HFFc6 (cell line): Measurements from ENCODE around the gene SLC1A3. TPM values are rescaled to one million over a fixed set of nuclear protein-coding genes. Genes with fewer than 3 reads are reported as not detected.
"Not testable (repeated sequence)": the region's sequence is repeated elsewhere in the genome, so short reads cannot be mapped to it uniquely, and the experiment has no call there.

Source experiments
- DNase-seq: peaks from one replicate; pipeline ENCODE4 v3.0.0-alpha.2; 2018
- H3K27ac Mint-ChIP-seq: 2 replicates; pipeline ENCODE4 v1.8.0; 2020; ENCODE audit warnings: mild to moderate bottlenecking, mixed read lengths
- H3K27me3 Mint-ChIP-seq: 2 replicates; pipeline ENCODE4 v1.8.0; 2021; ENCODE audit warnings: mild to moderate bottlenecking, moderate library complexity, mixed read lengths; ENCODE audit not compliant: insufficient read depth
- H3K36me3 Mint-ChIP-seq: 2 replicates; pipeline ENCODE4 v1.8.0; 2021; ENCODE audit warnings: low read depth, mixed read lengths
- H3K4me1 Mint-ChIP-seq: 2 replicates; pipeline ENCODE4 v1.8.0; 2020; ENCODE audit warnings: low read depth, mixed read lengths
- H3K4me3 Mint-ChIP-seq: 2 replicates; pipeline ENCODE4 v1.8.0; 2020; ENCODE audit warnings: mild to moderate bottlenecking, moderate library complexity, mixed read lengths
- H3K9me3 Mint-ChIP-seq: 2 replicates; pipeline ENCODE4 v1.8.0; 2020; ENCODE audit warnings: mild to moderate bottlenecking, mixed read lengths
- total RNA-seq, 6 experiments: library from RNA; stranded (reverse); fragmentation: NEBNext Ultra II Directional; extraction: Animal tissue kit (Norgen Biotek cat#: 25700); gene quantifications; 2 replicates in 1 of 6; 3 replicates in 5 of 6; pipeline ENCODE4 v1.2.3, GENCODE V29; 2021
- TF ChIP-seq, protein P1 (sequence below): fragments of 200-600 bp; sonication (generic); IDR thresholded peaks from 2 replicates; pipeline ENCODE4 v1.5.0; 2021; ENCODE audit warnings: antibody characterized with exemption, mild to moderate bottlenecking

SLC1A3 gene
- total RNA-seq, 6 experiments from 2014 or later = 0.14 TPM; not detected in 5

- no peak overlapping the region for H3K27ac Mint-ChIP-seq
- no peaks in the 10 kb centered on the region for H3K9me3 Mint-ChIP-seq
- TF ChIP-seq, protein P1, sequence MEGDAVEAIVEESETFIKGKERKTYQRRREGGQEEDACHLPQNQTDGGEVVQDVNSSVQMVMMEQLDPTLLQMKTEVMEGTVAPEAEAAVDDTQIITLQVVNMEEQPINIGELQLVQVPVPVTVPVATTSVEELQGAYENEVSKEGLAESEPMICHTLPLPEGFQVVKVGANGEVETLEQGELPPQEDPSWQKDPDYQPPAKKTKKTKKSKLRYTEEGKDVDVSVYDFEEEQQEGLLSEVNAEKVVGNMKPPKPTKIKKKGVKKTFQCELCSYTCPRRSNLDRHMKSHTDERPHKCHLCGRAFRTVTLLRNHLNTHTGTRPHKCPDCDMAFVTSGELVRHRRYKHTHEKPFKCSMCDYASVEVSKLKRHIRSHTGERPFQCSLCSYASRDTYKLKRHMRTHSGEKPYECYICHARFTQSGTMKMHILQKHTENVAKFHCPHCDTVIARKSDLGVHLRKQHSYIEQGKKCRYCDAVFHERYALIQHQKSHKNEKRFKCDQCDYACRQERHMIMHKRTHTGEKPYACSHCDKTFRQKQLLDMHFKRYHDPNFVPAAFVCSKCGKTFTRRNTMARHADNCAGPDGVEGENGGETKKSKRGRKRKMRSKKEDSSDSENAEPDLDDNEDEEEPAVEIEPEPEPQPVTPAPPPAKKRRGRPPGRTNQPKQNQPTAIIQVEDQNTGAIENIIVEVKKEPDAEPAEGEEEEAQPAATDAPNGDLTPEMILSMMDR = no peak
- no peaks in the 10 kb centered on the region for H3K36me3 Mint-ChIP-seq
- H3K4me1 Mint-ChIP-seq = peaks cover 21% of the 10 kb centered on the region
- DNase-seq = no peak
- H3K27me3 Mint-ChIP-seq = no peaks in the 10 kb centered on the region
- no peak overlapping the region for H3K4me3 Mint-ChIP-seq
Observed at GRCh38 chr5:36571401-36572042, 34.9 kb upstream of the SLC1A3 start.

GRCh38 chr5:36573438-36573837, 33.0 kb upstream of the SLC1A3 start:
- Mint-ChIP-seq H3K36me3 (no peaks in the 10 kb centered on the region), H3K9me3 (no peaks in the 10 kb centered on the region), H3K27ac (no peak overlapping the region), H3K4me1 (peaks cover 21% of the 10 kb centered on the region), H3K27me3 (peaks cover 5% of the 10 kb centered on the region; the same call in 1 of the 2 replicates), H3K4me3 (no peak overlapping the region)
- TF ChIP-seq, protein P1 = no peak
- peak; percentile 47 for DNase-seq

DNA sequence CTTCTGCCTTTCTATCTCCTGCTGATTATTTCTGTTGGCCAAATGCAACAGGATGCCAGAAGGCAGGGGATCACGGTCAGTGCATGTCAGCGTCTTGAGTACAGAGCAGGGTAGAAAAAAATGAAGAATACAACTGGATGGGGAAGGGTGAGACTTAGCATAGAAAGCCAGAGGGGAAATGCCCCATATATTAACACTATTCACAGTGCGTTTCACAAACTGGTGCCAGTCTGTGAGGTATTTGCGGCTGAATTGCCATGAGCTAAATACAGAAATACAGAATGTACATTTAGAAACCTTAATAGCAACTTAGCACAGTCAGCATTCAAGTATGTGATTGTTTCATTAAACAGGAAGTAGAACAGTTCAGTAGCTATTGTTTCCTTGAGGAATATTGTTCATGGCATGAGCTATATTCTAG, 31.0 kb upstream of the SLC1A3 start:
- Mint-ChIP-seq H3K36me3 (no peaks in the 10 kb centered on the region), H3K9me3 (no peaks in the 10 kb centered on the region)

DNA sequence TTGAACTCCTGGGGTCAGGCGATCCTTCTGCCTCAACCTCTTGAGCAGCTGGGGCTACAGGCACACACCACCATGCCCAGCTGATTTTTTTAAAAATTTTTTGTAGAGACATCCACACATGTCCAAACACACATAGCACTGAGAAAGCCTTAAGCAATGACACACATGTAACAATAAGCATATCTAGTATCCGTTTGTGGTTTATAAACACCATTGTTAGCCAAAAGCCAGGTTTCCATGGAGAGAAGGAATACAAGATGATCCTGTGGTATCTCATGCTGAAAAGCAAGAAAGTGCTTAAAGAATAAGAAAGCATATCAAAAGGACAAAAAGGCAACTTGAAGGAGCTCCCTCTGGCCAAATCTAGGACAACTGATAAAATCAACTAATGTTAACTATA, 29.7 kb upstream of the SLC1A3 start:
- DNase-seq = no peak
- TF ChIP-seq, protein P1 = no peak
- peaks cover 15% of the 10 kb centered on the region for H3K4me1 Mint-ChIP-seq

More for the DNA sequence above, 31.0 kb upstream of the SLC1A3 start:
- Mint-ChIP-seq H3K27ac (no peak overlapping the region), H3K4me1 (peaks cover 15% of the 10 kb centered on the region), H3K4me3 (peak overlapping the region; percentile 1; the same call in 1 of the 2 replicates), H3K27me3 (peaks cover 5% of the 10 kb centered on the region; the same call in 1 of the 2 replicates)
- peak; percentile 11 for DNase-seq
- TF ChIP-seq, protein P1 = no peak

DNA sequence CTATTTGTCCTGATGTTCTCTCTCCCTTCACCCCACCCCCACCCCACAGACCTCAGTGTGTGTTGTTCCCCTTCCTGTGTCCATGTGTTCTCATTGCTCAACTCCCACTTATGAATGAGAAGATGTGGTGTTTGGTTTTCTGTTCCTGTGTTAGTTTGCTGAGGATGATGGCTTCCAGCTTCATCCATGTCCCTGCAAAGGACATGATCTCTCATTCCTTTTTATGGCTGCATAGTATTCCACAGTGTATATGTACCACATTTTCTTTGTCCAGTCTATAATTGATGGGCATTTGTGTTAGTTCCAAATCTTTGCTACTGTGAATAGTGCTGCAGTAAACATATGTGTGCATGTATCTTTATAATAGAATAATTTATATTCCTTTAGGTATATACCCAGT, 26.5 kb upstream of the SLC1A3 start:
- H3K4me3 Mint-ChIP-seq, H3K9me3 Mint-ChIP-seq, H3K36me3 Mint-ChIP-seq, DNase-seq, H3K27ac Mint-ChIP-seq: not testable (repeated sequence)
- peaks cover 12% of the 10 kb centered on the region for H3K27me3 Mint-ChIP-seq
- H3K4me1 Mint-ChIP-seq = peaks cover 13% of the 10 kb centered on the region

More for the DNA sequence above, 29.7 kb upstream of the SLC1A3 start:
- Mint-ChIP-seq H3K9me3 (no peaks in the 10 kb centered on the region), H3K27ac (no peak overlapping the region), H3K27me3 (peaks cover 8% of the 10 kb centered on the region), H3K36me3 (no peaks in the 10 kb centered on the region), H3K4me3 (no peak overlapping the region)

- TF ChIP-seq, protein P1 = no peak
- Mint-ChIP-seq H3K9me3 (no peaks in the 10 kb centered on the region), H3K4me1 (peaks cover under 1% of the 10 kb centered on the region; the same call in 1 of the 2 replicates), H3K4me3 (no peak overlapping the region), H3K36me3 (no peaks in the 10 kb centered on the region), H3K27me3 (peaks cover 16% of the 10 kb centered on the region), H3K27ac (no peak overlapping the region)
- DNase-seq = no peak
Observed at GRCh38 chr5:36581070-36581469, 25.3 kb upstream of the SLC1A3 start.
